HEK293T (cell line): ENCODE results near the gene NMS.

Experiments used
- ELF4 ChIP-seq: fragments of 450-650 bp; IDR thresholded peaks from 2 replicates; pipeline ENCODE4 v1.6.1; 2017; ENCODE audit warnings: antibody characterized with exemption
- FOXK2 ChIP-seq: fragments of 450-650 bp; IDR thresholded peaks from 2 replicates; pipeline ENCODE4 v1.6.1; 2016; ENCODE audit warnings: mild to moderate bottlenecking
- HDGF ChIP-seq: fragments of 450-650 bp; IDR thresholded peaks from 2 replicates; pipeline ENCODE4 v1.6.1; 2017; ENCODE audit warnings: antibody characterized with exemption, borderline replicate concordance
- L3MBTL2 ChIP-seq: fragments of 450-650 bp; conservative IDR thresholded peaks from 2 replicates; pipeline ENCODE4 v1.6.1; 2016; ENCODE audit warnings: mild to moderate bottlenecking
- SP1 ChIP-seq: fragments of 450-650 bp; IDR thresholded peaks from 2 replicates; pipeline ENCODE4 v1.6.1; 2017

DNA sequence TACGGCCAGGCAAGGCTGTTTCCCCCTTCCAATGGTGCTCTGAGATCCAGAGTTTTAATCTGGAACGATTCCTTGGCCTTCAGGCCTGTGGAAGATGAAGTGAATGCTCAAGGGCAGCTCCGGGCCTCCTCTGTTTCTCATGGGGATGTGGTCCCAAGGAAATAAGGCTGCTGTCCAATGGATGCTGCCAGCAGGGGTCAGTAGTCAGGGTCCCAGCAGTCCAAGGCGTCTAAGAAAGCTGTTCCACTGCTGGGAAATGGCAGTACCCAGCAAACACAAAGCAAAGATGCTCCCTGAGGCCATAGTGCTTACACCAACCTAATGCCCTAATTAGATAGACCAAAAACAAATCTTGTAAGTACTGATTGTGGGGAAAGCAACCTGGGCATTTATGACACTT, 12.5 kb downstream of the NMS start:
- TF ChIP-seq ELF4: no peak
- no peak for TF ChIP-seq L3MBTL2
- no peak for TF ChIP-seq SP1
- no peak for TF ChIP-seq FOXK2
- TF ChIP-seq HDGF: no peak
